ENCODE results near the gene RFX2.
A peak's percentile ranks its signal among the peaks of the same experiment; 100 is the strongest.
"Not testable (repeated sequence)": the region's sequence is repeated elsewhere in the genome, so short reads cannot be mapped to it uniquely, and the experiment has no call there.

RFX2 gene

GRCh38 chr19:6110360-6110977 lies at the start of gene RFX2:
RFX2 (minus strand) TSS chr19:6110500; CDS start chr19:6047496, 63,004 bp downstream.
- peak; percentile 98 for DNase-seq (ENCODE audit: low read depth)

- no peak for DNase-seq (ENCODE audit: low read depth)
These were observed 45.7 kb upstream of the RFX2 start for GRCh38 chr19:6156033-6156432.

GRCh38 chr19:6150289-6150688 lies 40.0 kb upstream of the RFX2 start:
- no peak for DNase-seq (ENCODE audit: low read depth)

GRCh38 chr19:6141217-6141616 lies 30.9 kb upstream of the RFX2 start:
- DNase-seq (ENCODE audit: low read depth) = no peak

GRCh38 chr19:6138511-6138910 lies 28.2 kb upstream of the RFX2 start:
- DNase-seq (ENCODE audit: low read depth) = no peak

GRCh38 chr19:6138066-6138465 lies 27.8 kb upstream of the RFX2 start:
- DNase-seq (ENCODE audit: low read depth) = no peak

GRCh38 chr19:6133231-6133630 lies 22.9 kb upstream of the RFX2 start:
- DNase-seq (ENCODE audit: low read depth) = no peak

- no peak for DNase-seq (ENCODE audit: low read depth)
These were observed 22.2 kb upstream of the RFX2 start for GRCh38 chr19:6132482-6132881.

- no peak for DNase-seq (ENCODE audit: low read depth)
These were observed 17.5 kb upstream of the RFX2 start for GRCh38 chr19:6127716-6128335.

GRCh38 chr19:6126335-6126974 lies 16.2 kb upstream of the RFX2 start:
- peak; percentile 32 for DNase-seq (ENCODE audit: low read depth)

- DNase-seq (ENCODE audit: low read depth) = peak; percentile 64
These were observed 15.3 kb upstream of the RFX2 start for GRCh38 chr19:6125571-6125989.

GRCh38 chr19:6119031-6119430 lies 8.7 kb upstream of the RFX2 start:
- DNase-seq (ENCODE audit: low read depth) = no peak

GRCh38 chr19:6118043-6118442 lies 7.7 kb upstream of the RFX2 start:
- DNase-seq (ENCODE audit: low read depth) = no peak

- DNase-seq (ENCODE audit: low read depth) = no peak
These were observed 7.2 kb upstream of the RFX2 start for GRCh38 chr19:6117534-6117933.

GRCh38 chr19:6116749-6117430 lies 6.6 kb upstream of the RFX2 start:
- DNase-seq (ENCODE audit: low read depth) = no peak

- DNase-seq (ENCODE audit: low read depth) = no peak
These were observed 5.7 kb upstream of the RFX2 start for GRCh38 chr19:6115992-6116391.

- no peak for DNase-seq (ENCODE audit: low read depth)
These were observed 3.4 kb upstream of the RFX2 start for GRCh38 chr19:6113616-6114188.

- DNase-seq (ENCODE audit: low read depth) = no peak
These were observed 353 bp downstream of the RFX2 start for GRCh38 chr19:6109947-6110346.

- DNase-seq (ENCODE audit: low read depth) = no peak
These were observed 1.3 kb downstream of the RFX2 start for GRCh38 chr19:6108721-6109633.

- DNase-seq (ENCODE audit: low read depth) = not testable (repeated sequence)
These were observed 3.5 kb downstream of the RFX2 start for GRCh38 chr19:6106643-6107294.

GRCh38 chr19:6105444-6105843 lies 4.9 kb downstream of the RFX2 start:
- DNase-seq (ENCODE audit: low read depth) = no peak

All from GM04504 (cell line).